Adipose tissue (tissue), 3 donors: ENCODE data around the gene NECAB2. TPM values are rescaled to one million over a fixed set of nuclear protein-coding genes. Genes with fewer than 3 reads are reported as not detected.
"Not testable (repeated sequence)": the region's sequence is repeated elsewhere in the genome, so short reads cannot be mapped to it uniquely, and the experiment has no call there.

Experiments used
- H3K27ac ChIP-seq: one replicate; pipeline ENCODE4 v1.5.1; 2013; ENCODE audit warnings: low read depth, low read length
- WGBS, 3 donors: extraction: QIAGEN DNeasy Blood & Tissue Kit; methylation state at CpG; one replicate each; pipeline ENCODE4 v1.1.7; 2013; 5-methylcytosine and 5-hydroxymethylcytosine counted together
- polyA plus RNA-seq, 3 donors: library from polyadenylated mRNA; stranded (reverse); fragments of 200-250 nt; gene quantifications; one replicate each; pipeline ENCODE4 v1.2.3, GENCODE V29; 2013
- donor health status: healthy with polysubstance abuse.
- donor health status: Bipolar disorder and iron deficiency.
- donor health status: healthy.

The NECAB2 gene
- polyA plus RNA-seq, 3 donors = 0.47 to 2.2 (median 0.49) TPM

DNA sequence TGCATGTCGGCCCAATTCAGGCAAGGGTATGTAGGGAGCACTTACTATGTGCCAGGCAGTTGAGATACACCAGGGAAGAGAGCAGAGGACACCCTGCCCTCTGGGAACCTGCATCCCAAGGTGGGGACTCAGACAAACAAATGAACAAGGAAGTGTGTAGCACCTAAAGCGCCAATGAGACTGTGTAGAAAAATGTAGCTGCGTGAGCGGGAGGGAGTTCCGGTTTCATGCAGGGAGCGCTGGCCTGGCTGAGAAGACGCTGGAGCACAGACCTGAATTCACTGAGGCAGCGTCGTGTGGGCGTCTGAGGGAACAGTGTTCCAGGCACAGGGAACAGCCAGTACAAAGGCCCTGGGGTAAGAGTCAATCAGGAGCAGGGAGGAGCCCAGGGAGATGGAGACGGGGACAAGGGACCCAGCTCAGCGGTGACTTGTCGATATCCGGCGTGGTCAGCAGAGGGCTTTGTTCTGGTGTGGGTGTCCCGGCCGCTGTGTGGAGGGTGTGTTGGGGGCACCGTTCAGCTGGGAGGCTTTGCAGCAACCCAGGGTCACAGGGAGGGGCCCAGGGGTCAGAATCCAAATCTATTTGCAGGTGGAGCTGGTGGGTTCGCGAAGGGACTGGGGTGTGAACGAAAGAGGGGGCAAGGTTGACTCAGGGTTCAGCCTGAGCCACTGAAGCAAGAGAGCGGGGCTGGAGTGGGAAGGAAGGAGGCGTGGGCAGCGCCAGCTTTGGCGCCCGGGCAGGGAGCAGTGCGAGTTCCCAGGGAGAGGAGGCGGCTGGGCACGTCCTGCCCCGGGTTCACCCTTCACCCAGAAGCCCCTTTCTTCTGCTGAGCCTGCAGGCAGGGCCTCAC, 32.8 kb upstream of the NECAB2 start:
- H3K27ac ChIP-seq = no peak overlapping the region
- 83 to 86% (median 85%) methylated on average over 30 of the region's 30 CpGs for WGBS, 3 donors

DNA sequence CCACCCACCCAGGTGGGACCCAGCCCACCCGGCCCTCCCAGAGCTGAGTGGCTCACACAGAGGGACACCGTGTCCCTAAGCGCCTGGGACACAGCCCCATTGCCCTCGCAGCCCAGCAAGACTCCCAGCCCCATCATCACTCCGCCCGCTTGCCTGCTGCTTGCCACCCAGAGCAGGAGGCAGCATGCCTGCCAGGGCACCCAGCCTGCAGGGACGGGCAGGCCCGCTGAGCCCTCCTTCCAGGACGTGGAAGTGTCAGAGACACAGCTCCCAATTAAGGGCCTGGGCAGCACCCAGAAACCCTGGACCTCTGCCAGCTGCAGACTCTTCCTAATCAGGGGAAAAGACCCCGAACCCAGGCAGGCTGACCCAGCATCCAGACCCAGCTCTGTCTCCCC, 32.2 kb upstream of the NECAB2 start:
- 85 to 89% (median 87%) methylated on average over 9 to 10 of the region's 10 CpGs for WGBS, 3 donors
- H3K27ac ChIP-seq = no peak overlapping the region

DNA sequence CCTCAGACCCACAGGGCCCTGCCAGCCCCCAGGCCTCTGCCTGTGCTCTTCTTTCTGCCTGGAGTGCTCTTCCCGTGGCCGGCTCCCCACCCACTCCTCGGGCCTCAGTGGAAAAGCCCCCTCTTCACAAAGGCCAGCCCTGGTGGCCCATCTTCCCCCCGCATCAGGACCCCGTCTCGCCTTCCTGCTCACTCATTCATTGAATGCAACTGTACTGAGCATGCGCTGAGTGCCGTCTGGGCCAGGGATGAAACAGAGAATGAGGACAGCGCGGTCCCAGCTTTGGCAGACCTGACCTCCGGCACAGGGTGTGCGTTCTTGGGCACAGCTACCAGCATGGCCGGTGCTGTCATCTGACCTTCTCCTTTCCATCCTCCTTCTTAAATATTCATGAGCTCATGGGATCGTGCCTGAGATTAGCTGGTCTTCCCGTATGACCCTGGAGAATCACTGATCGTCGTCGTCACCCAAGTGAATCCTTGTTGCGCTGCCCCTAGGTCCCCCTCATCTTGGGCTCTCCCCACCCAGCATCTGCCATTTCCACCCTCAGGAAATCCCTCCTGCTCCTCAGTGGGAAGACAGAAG, 31.4 kb upstream of the NECAB2 start:
- no peak overlapping the region for H3K27ac ChIP-seq
- 91 to 93% (median 92%) methylated on average over 19 of the region's 19 CpGs for WGBS, 3 donors

DNA sequence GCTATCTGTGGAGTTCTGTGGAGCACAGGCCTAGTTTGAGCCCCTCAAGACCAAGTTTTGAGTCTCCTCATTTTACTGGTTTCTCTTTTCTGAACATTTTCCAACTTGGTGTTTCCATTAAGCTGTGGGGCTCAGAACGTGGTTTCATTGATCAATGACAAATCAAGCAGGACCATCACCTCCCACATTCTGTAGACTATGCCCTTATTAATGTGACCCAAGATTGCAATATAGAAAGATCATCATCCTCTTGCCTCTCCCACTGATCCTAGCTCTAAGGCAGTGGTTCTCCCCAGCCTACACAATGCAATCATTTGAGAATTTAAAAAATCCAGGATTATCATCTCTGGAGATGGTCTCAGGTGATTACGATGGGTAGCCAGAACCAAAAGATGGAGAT, 30.8 kb upstream of the NECAB2 start:
- no peak overlapping the region for H3K27ac ChIP-seq
- 86 to 96% (median 87%) methylated on average over 2 of the region's 2 CpGs for WGBS, 3 donors

DNA sequence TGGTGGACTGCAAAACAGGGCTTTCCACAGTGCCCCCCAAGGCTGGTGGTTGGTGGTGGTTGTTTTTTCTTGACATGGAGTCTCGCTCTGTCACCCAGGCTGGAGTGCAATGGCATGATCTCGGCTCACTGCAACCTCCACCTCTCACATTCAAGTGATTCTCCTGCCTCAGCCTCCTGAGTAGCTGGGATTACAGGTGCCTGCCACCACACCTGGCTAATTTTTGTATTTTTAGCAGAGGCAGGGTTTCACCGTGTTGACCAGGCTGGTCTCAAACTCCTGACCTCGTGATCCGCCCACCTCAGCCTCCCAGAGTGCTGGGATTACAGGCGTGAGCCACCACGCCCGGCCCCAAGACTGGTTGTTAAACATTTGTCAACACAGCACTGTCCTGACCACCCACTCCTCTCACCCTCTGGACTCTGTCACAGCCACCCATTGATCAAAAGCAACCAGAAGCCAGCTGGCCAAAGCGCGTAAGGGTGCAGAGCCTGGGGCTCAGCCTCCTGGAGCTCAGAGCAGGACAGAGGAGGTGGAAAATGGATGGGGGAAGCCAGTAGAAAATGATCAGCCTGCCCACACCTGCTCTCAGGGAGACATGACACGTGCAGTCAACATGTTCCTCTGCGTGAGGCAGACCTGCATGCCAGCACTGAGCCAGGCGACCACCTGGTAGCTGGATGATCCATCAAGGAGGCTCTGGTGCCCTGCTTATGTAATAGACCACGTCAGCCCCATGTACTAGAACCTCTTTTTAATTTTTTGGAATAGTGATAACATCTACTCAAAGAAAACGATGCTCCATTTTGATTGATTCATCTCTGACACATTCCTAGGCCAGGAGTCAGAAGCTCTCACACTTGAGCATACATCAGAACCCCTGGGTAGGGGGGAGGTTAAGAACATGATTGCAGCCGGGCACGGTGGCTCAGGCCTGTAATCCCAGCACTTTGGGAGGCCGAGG, 29.8 kb upstream of the NECAB2 start:
- 90 to 96% (median 92%) methylated on average over 18 of the region's 18 CpGs for WGBS, 3 donors
- H3K27ac ChIP-seq = no peak overlapping the region

DNA sequence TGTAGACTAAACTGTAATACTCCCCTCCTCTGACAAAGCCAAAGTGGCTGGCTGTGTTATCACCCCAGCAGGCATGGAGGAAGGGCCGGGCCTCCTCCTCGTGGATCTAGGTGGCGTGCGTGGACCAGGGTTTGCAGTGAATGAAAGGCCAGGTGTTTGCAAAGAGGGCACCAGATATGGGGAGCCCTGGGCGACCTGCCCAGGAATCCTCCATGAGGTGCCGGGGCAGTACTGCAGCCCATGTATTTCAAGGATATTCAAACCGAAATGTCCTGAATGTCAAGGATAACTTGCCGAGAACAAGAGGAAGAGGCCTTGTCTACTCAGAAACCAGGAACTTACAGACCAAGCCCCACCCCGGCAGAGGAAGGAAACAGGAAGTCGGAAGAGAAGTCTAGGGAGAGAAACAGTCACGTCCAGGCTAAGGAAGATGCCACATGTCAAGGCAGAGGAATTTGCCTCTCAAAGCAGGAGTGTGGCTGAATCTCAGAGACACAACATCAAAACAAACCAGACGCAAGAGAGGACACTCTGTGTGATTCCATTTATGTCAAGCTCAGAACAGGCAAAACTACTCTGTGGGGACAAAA, 28.7 kb upstream of the NECAB2 start:
- 63 to 74% (median 65%) methylated on average over 12 of the region's 12 CpGs for WGBS, 3 donors
- H3K27ac ChIP-seq = no peak overlapping the region

DNA sequence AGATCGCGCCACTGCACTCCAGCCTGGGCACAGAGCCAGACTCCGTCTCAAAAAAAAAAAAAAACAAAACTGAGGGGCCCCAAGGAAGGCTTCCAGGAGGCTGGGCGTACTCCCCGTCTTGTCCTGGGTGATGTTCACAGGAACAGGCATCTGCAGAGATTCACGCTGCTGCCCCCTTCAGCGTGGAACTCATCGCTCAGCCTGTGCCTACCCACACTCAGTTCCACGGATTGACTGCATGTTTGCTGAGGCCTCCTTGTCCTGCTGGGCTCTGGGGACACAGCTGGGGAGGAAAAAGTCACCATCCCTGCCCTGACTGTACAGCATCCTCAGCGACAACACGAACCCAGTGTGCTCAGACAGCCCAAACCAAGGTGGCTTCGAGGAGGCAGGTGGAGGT, 27.9 kb upstream of the NECAB2 start:
- 71 to 77% (median 76%) methylated on average over 9 to 12 of the region's 12 CpGs for WGBS, 3 donors
- no peak overlapping the region for H3K27ac ChIP-seq

DNA sequence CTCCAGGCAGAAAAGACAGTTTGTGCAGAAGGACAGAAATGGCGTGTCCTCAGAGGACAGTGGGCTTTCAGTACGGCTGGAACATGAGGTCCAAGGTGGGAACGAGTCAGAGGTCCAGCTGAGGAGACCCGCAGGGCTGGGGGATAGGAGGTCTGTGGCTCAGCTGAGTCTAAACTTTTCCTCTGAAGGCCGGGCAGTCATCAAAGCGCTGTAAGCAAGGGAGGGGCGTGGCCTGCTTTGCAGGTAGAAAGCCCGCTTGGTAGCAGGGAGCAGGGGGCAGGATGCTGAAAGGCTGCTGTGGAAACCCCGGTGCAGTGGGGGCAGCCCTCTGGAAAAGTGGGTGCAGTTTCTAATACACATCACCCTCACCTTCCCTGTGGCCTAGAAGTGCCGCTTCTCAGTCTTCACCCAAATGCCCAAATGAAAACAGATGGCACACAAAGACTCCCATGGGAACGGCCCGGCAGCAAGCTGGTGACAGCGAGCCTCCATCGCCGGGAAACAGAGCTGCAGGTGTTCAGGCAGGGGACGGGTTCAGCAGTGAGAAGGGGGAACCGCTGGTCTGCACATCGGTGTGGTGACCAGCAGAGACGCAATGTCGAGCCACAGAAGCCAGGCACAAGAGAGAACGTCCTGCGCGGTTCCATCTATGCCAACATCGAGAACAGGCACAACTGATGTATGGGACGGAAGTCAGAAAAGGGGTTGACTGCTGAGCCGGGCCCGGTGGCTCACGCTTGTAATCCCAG, 27.2 kb upstream of the NECAB2 start:
- 77 to 90% (median 86%) methylated on average over 28 of the region's 28 CpGs for WGBS, 3 donors
- no peak overlapping the region for H3K27ac ChIP-seq

DNA sequence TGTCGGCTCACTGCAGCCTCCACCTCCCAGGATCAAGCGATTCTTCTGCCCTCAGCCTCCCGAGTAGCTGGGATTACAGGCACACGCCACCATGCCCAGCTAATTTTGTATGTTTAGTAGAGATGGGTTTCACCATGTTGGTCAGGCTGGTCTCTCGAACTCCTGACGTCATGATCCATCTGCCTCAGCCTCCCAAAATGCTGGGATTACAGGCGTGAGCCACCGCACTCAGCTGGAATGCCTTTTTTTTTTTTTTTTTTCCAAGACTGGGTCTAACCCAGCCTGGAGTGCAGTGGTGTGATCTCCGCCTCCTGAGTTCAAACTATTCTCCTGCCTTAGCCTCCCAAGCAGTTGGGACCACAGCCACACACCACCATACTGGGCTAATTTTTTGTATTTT, 26.5 kb upstream of the NECAB2 start:
- not testable (repeated sequence) for H3K27ac ChIP-seq
- 94 to 98% (median 96%) methylated on average over 9 of the region's 9 CpGs for WGBS, 3 donors

DNA sequence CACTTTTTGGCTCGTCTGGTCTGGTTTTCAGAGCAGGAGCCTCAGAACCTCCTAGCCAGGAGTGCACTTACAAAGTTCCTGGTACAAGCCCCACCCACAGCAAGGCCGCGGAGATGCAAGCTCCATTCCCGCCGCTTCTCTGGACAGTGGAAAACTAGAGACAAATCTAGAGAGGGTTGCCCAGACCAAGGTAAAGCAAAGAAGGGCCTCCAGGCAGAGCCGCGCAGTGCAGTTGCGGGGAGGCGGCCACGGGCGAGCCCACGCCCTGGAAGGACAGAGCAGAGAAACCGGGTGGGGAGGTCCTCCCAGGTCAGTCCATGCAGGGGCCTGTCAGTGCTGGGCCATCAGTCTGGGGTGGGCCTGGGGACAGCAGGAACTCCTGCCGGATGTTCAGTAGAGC, 26.0 kb upstream of the NECAB2 start:
- WGBS, 3 donors = 88 to 97% (median 91%) methylated on average over 14 of the region's 14 CpGs
- no peak overlapping the region for H3K27ac ChIP-seq

DNA sequence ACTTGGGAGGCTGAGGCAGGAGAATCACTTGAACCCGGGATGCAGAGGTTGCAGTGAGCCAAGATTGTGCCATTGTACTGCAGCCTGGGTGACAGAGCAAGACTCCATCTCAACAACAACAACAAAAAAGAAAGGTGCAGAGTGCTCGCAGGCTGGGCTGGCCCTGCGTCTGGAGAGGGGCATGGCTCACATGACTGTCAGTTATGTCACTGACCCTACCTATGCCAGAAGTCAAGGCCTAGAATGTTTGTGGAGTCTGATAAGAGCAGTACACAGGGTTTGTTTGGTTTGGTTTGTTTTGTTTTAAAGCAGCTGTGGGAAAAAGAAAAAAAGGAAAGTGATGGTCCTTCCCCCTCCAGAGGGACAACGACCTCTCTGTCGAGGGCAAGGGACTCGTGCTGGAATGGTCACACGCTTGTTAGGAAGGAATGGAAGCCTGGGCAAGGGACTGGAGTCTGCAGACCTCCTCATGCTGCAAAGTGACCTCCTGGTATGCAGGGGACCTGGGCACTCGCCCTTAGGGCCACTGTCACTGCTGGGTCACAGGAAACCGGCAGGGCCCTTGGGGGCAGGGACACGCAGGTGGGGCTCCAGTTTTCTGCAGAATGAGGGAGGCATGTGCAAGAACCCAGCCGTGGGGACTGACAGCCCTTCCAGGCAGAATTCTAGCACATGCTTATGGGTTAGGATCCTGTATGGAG, 25.1 kb upstream of the NECAB2 start:
- H3K27ac ChIP-seq = no peak overlapping the region
- 53 to 78% (median 75%) methylated on average over 11 of the region's 11 CpGs for WGBS, 3 donors

DNA sequence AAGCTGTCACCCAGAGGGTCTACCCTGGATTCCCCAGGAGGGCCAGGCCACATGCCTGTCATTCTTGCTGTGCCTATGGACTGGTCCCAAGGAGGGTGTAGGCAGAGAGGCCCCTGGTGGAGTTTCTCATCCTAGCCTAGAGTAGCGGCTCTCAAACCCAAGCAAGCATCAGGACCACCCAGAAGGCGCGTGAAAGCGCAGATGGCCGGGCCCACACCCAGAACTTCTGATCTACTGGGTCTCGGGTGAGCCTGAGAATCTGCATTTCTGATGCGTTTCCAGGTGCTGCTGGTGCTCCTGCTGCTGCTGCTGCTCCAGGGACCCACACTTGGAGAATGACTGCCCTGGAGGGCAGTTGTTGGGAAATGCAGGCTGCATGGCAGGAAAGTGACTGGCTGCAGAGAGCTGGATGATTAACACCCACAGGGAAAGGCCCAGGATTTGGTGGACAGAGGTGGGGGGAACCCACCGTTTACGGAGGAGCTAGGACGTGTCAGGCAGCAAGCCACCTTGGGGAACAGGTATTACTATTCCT, 24.5 kb upstream of the NECAB2 start:
- WGBS, 3 donors = 89 to 91% (median 89%) methylated on average over 10 of the region's 10 CpGs
- H3K27ac ChIP-seq = no peak overlapping the region

DNA sequence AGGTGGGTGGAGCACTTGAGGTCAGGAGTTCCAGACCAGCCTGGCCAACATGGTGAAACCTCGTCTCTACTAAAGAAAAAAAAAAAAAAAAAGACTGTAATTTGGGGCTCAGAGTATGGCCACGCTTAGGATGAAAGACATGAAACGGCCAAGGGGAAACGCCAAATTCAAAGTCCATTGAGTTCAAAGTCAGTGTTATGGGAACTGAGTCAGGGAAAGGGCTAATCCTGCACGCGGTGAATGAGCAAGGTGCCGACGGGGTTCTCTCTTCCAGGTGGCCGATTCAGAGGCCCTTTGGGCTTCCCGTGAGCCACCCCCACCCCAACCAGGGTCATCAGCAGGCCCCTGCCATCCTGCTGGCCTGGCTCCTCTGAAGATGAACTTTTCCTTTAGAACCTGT, 22.5 kb upstream of the NECAB2 start:
- 89 to 94% (median 91%) methylated on average over 10 of the region's 10 CpGs for WGBS, 3 donors

DNA sequence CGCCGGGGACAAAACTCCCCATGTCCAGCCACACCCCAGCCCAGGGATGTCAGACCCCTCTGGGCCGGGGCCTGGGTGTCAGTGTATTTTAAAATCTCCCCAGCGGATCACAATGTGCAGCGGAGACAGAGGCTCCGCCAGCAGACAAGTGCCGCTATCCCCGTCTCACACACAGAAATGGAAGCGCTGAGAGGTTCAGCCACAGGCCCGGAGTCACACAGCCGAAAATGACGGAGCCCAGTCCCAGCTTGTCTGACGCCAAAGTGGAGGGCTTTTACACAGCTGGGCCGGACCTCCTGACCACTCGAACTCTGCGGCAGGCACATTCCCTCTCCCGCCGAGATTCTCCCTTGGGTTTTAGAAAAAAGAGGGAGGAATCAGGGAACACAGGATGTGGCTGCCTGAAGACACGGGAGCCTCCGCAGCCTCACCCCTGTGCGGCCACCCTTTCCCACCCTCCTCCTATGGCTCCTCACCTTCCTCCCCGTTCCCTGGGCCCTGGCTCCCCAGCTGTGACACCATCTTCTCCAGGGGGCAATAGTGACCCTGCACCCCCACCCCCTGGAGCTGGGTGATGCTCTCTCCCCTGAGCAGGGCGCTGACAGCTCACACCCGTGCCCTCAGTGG, 21.8 kb upstream of the NECAB2 start:
- no peak overlapping the region for H3K27ac ChIP-seq
- WGBS, 3 donors = 82 to 85% (median 82%) methylated on average over 19 to 24 of the region's 24 CpGs

More for the DNA sequence above, 22.5 kb upstream of the NECAB2 start:
- no peak overlapping the region for H3K27ac ChIP-seq

DNA sequence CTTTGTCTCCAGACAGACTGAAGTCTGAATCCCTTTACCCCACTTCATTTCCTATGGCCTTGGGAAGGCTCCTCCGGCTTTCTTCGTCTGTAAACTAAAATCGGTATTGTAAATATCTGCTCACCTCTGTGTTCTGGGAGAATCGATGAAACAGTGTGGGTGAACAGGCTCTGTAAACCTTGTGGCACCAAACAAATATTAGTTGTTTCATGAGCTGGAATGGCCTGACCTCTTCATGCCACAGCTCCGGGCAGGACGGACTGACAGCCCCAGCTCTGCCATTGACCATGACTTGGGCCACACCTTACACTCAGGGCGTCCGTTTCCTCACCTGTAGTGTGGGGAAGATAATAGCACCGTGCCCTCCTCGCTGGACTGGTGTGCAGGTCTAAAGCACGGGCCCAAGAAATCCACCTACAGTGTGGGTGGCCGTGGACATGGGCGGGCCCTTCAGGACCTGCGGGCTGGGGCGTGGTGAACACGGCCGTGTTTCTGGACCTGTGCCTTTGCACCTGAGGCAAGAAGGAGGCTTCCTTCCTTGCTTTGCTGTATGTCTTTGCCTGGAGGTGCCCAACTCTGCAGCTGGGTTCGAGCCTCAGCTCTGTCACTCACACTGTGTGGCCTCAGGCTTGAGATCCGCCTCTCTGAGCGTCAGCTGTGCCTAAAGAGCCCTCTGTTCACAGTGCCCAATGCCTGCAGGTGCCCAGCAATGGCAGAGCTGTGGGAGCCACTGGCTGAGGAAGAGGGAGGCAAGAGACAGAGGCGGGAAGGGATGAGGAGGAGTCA, 21.1 kb upstream of the NECAB2 start:
- WGBS, 3 donors = 62 to 91% (median 84%) methylated on average over 21 of the region's 21 CpGs

DNA sequence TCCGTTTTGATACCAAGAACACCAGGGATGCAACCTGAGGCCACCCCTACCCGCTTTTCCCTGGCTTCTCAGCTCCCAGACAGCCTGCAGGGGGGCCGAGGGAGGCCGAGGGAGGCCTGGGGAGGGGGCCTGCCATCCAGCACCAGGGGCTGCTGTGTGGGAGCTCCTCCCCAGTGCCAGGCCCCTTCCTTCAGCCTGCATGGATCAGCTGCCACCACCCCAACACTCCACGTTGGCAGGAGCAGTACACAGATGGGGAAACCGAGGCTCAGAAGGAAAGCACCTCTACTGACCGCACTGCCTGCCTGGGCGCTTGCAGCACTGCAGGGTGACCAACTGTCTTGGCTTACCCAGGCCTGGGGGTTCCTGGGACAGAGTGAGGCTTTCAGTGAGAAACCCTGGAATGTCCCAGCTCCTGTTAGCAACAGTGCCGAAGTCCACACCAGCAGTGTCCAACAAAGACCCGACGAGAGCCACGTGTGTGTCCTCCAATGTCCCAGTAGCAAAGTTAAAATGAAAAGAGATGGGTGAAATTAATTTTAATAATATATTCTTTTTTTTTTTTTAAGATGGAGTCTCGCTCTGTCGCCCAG, 20.3 kb upstream of the NECAB2 start:
- no peak overlapping the region for H3K27ac ChIP-seq
- WGBS, 3 donors = 89 to 95% (median 90%) methylated on average over 14 of the region's 14 CpGs

More for the DNA sequence above, 21.1 kb upstream of the NECAB2 start:
- H3K27ac ChIP-seq = no peak overlapping the region
